ENCODE results near the gene RPL7A.

DNA sequence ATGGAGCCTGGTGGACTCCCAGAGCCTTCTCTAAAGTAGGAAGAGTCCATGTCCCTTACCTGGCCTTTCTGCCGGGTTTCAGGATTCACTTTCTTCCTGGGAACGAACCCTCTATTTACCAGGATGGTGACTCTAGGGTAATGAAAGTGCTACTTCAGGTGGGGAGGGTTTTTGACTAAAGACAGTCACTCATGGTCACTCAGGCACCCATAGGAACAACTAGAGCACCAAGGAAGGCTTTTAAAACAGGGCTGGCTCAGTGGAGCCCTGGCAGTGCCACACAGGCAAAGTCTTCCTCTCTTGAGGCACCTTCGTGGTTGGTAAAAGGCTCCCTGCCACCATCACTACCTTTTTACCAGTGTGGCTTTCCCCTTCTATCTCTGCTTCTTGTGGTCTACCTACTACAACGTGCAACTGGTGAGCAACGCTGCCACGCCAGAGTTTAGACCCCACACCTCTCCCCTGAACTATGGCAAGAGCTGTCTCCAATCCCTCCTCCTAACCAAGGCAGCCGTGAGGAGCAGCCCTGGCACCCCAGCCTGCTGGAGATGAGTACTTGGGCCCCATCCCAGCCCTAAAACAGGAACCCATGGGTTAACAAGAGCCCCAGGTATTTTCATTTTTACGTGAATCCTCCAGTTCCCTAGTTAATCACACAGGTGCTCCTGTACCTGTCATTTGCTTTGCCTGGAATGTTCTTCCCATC is 4.8 kb downstream of the RPL7A start:
- no peak for TF ChIP-seq EP300 (IDR thresholded peaks at IDR 0.05)
- TF ChIP-seq, protein P1, sequence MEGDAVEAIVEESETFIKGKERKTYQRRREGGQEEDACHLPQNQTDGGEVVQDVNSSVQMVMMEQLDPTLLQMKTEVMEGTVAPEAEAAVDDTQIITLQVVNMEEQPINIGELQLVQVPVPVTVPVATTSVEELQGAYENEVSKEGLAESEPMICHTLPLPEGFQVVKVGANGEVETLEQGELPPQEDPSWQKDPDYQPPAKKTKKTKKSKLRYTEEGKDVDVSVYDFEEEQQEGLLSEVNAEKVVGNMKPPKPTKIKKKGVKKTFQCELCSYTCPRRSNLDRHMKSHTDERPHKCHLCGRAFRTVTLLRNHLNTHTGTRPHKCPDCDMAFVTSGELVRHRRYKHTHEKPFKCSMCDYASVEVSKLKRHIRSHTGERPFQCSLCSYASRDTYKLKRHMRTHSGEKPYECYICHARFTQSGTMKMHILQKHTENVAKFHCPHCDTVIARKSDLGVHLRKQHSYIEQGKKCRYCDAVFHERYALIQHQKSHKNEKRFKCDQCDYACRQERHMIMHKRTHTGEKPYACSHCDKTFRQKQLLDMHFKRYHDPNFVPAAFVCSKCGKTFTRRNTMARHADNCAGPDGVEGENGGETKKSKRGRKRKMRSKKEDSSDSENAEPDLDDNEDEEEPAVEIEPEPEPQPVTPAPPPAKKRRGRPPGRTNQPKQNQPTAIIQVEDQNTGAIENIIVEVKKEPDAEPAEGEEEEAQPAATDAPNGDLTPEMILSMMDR (IDR thresholded peaks at IDR 0.05): no peak
